Kidney epithelial cell (primary cell): ENCODE results near the gene OBI1. TPM values are rescaled to one million over a fixed set of nuclear protein-coding genes. Genes with fewer than 3 reads are reported as not detected.

Experiments
- DNase-seq: peaks from one replicate; pipeline ENCODE4 v3.0.0-alpha.2; 2010; ENCODE audit warnings: low read depth
- H3K27me3 ChIP-seq: 2 replicates; pipeline ENCODE4 v1.6.0; 2011; ENCODE audit warnings: low read length; ENCODE audit not compliant: control insufficient read depth, insufficient read depth
- H3K36me3 ChIP-seq: 2 replicates; pipeline ENCODE4 v1.5.1; 2011; ENCODE audit warnings: low read length; ENCODE audit not compliant: control insufficient read depth, insufficient read depth
- H3K4me3 ChIP-seq: 2 replicates; pipeline ENCODE4 v1.5.1; 2011; ENCODE audit warnings: low read depth, mild to moderate bottlenecking, control low read depth, low read length
- total RNA-seq: library from RNA; depleted of rRNA; stranded (reverse); fragments of >200 nt; gene quantifications from 2 replicates; pipeline ENCODE4 v1.2.3, GENCODE V29; 2015
- TF ChIP-seq, protein P1 (sequence below): IDR thresholded peaks from 2 replicates; pipeline ENCODE4 v1.5.1; 2011; ENCODE audit warnings: mild to moderate bottlenecking, moderate library complexity, low read length, control low read depth, inconsistent platforms; ENCODE audit not compliant: insufficient read depth, poor library complexity, severe bottlenecking

OBI1 gene
- total RNA-seq, 1 donor from 2014 or later, result 14.0 TPM

GRCh38 chr13:78596399-78596735, 62.6 kb downstream of the OBI1 start:
- H3K4me3 ChIP-seq, result no peak overlapping the region
- no peaks in the 10 kb centered on the region for H3K36me3 ChIP-seq
- peaks cover 83% of the 10 kb centered on the region for H3K27me3 ChIP-seq
- TF ChIP-seq, protein P1, sequence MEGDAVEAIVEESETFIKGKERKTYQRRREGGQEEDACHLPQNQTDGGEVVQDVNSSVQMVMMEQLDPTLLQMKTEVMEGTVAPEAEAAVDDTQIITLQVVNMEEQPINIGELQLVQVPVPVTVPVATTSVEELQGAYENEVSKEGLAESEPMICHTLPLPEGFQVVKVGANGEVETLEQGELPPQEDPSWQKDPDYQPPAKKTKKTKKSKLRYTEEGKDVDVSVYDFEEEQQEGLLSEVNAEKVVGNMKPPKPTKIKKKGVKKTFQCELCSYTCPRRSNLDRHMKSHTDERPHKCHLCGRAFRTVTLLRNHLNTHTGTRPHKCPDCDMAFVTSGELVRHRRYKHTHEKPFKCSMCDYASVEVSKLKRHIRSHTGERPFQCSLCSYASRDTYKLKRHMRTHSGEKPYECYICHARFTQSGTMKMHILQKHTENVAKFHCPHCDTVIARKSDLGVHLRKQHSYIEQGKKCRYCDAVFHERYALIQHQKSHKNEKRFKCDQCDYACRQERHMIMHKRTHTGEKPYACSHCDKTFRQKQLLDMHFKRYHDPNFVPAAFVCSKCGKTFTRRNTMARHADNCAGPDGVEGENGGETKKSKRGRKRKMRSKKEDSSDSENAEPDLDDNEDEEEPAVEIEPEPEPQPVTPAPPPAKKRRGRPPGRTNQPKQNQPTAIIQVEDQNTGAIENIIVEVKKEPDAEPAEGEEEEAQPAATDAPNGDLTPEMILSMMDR, result no peak
- no peak for DNase-seq

- no peak for DNase-seq
- Histone ChIP-seq H3K27me3 (peaks cover 77% of the 10 kb centered on the region), H3K4me3 (no peak overlapping the region)
Measured at GRCh38 chr13:78595495-78596398, 63.2 kb downstream of the OBI1 start.

DNA sequence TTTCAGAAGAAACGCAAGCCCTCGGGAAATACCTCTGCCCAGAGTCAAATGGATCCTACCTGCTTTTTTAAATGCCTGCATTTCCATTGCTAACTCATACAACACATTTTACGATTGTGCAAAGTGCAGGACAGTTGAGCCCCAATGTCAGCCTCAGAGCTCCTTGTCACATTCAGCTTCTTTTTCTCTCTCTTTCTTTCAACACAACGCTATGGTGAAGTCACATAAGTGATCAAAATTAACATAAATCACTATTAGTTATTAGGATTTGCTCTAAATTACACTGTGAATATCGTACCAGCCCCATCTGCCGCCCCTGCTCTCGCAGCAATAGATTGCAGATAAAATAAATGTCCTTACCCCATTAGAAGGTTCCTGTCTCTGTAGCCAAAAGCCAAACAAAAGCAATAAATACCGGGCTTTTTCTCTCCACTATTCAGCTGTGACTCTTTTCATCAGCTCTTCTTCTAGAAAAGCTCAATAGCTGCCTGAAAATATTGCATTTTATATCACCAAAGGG, 64.4 kb downstream of the OBI1 start:
- Histone ChIP-seq H3K36me3 (no peaks in the 10 kb centered on the region), H3K27me3 (peaks cover 67% of the 10 kb centered on the region), H3K4me3 (no peak overlapping the region)
- DNase-seq, result no peak
- TF ChIP-seq, protein P1, result no peak

More at GRCh38 chr13:78595495-78596398, 63.2 kb downstream of the OBI1 start:
- TF ChIP-seq, protein P1, result no peak
- no peaks in the 10 kb centered on the region for H3K36me3 ChIP-seq

GRCh38 chr13:78593652-78594455, 65.1 kb downstream of the OBI1 start:
- TF ChIP-seq, protein P1, result no peak
- DNase-seq, result no peak
- Histone ChIP-seq H3K27me3 (peaks cover 62% of the 10 kb centered on the region), H3K4me3 (no peak overlapping the region), H3K36me3 (no peaks in the 10 kb centered on the region)

DNA sequence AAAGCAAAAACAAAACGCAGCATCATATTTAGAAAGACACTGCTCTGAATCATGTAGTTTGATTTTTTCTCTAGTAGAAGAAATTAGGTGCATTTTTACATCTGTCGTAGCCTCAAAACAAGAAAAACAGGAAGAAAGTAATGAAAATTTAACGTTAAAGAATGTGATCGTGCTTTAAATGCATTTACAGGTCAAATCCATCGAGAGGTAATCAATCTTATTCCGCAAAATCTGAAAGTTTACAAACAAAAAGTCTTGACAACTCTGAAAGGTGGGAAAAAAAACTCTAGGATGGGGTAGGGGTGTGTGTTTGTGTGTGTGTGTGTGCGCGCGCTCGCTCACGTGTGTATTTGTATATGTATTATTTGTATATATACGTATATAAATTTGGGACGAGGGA, 65.8 kb downstream of the OBI1 start:
- no peak for DNase-seq
- TF ChIP-seq, protein P1, result no peak
- Histone ChIP-seq H3K4me3 (no peak overlapping the region), H3K27me3 (peaks cover 62% of the 10 kb centered on the region), H3K36me3 (no peaks in the 10 kb centered on the region)
